HG03571 (cell line): ENCODE data around the gene SUPT20H.
A peak's percentile ranks its signal among the peaks of the same experiment; 100 is the strongest.
"Not testable (repeated sequence)": the region's sequence is repeated elsewhere in the genome, so short reads cannot be mapped to it uniquely, and the experiment has no call there.

Experiments
- ATAC-seq: cut with Tn5 transposase; IDR thresholded peaks from one replicate; pipeline ENCODE4 v1.9.1; 2021; ENCODE audit not compliant: unreplicated experiment

SUPT20H gene

DNA sequence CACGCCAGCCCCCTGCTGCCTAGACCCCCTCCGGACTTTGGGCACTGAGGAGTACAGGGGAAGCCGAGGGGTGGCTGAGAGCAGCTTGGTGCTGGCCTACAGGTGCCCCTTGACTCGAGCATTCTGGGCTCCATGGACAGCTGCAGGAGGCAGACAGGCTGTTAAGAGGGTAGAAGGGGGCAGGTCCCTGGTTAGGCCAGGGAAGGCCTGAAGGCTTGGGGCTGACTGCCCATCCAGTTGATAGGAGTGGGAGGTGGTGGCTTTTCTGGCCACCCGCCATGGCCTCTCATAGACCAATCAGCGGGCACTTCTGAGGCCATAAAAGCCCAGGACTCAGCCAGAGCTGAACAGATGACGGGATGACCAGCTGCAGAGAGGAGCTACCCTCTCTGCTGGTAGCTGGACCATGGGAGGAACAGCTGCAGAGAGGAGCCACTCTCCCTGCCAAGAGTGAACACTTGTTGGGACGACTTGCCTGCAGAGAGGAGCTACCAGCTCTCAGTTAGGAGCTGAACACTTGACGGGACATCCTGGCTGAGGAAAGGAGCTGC is 10.7 kb upstream of the SUPT20H start:
- no peak for ATAC-seq

DNA sequence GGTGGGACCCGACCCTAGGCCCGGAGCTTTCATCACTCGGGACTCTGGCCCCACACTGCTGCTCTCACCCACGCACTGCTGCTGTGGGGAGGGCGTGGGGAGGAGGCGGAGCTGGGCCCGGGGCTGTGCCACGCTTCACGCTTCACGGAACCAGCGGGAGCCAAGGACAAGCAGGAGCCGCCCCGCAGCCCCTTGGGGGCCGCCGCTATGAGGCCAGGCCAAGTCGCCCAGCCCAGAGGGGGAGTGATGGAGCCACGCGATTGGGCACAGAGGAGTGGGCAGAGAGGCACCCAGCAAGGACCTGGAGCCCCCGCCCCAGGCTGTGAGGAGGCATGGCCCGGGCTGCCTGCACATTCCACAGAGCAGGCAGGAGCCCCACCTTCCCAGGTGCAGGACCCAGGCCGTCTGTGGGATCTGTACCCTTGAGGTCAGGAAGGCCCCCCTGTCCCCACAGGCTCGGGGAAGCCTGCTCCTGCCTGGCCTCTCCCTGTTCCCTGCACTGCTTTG is 10.2 kb upstream of the SUPT20H start:
- no peak for ATAC-seq

DNA sequence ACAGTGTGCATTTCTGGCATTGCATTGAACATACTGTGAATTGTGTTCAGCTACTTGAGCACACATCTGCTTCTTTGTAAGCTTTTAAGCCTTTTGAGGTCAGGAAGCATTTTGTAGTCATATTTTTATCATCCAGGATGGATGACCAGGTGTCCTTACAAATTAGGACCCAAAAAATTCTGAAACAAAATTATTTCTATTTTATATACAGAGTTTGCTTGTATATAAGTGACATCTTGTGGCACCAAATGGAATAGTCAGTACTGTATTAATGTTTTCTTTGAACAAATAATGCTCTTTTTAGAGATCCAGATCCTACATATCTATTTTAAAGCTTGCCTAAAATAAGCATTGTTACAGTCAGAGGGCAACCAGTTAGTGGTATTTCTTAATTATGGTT is 9.5 kb upstream of the SUPT20H start:
- no peak for ATAC-seq

DNA sequence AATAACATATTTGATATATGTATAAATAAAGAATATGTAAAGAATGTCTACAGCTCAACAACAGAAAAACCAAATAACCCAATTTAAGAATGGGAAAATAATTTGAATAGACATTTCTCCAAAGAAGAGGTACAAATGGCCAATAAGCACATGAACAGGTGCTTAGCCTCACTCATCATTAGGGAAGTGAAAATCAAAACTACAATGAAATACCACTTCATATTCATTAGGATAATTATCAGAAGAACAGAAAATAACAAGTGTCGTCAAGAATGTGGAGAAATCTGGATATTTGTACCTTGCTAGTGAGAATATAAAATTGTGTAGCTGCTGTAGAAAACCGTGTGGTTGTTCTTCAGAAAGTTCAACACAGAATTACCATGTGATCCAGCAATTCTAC is 8.4 kb upstream of the SUPT20H start:
- ATAC-seq, result no peak

DNA sequence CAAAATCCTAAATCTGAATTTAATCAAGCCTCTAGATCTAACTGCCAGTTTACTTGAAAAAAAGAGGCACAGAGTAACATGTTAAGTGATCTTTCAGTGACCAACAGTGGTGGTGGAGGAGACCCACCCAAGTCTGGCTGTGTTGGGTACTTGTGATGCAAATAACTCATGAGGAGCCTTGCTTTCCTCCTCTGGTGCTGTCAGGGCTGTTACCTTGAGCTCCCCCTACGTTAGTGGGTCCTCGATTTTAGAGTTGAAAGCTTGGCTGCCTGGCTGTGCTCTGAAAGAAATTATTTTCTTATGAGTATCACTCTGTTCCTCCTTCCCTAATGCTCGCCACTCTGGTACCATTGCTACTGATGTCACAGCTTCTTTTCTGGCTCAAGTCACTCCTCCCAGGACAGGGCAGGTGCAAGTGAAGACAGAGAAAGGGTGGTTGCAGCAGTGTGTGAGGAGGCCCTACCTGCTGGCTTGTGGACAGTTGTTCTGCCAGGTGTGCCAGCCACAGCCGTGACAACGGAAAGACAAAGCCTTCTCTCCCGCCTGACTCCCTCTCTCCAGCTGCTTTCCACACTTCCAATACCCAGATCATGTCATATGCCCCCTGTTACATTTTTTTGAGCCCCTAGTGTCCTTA is 6.5 kb upstream of the SUPT20H start:
- no peak for ATAC-seq

DNA sequence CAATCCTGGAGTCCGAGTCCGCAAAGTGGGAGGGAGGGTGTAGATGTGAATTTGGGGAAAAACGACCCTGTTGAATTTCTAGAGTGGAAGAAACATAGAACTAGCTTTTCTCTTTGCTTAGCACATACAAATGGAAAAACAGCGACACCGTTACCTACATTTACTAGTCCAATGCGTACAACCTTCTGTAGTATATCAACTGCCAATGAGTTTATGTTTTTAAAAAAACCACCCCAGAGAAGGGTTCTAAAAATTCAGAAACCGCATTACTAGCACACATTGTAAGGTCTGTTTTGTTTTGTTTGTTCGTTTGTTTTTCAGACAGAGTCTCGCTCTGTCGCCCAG is 332 bp upstream of the SUPT20H start:
- ATAC-seq, result peak; percentile 15

DNA sequence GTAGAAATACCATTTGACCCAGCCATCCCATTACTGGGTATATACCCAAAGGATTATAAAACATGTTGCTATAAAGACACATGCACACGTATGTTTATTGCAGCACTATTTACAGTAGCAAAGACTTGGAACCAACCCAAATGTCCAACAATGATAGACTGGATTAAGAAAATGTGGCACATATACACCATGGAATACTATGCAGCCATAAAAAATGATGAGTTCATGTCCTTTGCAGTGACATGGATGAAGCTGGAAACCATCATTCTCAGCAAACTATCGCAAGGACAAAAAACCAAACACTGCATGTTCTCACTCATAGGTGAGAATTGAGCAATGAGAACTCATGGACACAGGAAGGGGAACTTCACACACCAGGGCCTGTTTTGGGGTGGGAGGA is 3.3 kb downstream of the SUPT20H start:
- ATAC-seq, result not testable (repeated sequence)

DNA sequence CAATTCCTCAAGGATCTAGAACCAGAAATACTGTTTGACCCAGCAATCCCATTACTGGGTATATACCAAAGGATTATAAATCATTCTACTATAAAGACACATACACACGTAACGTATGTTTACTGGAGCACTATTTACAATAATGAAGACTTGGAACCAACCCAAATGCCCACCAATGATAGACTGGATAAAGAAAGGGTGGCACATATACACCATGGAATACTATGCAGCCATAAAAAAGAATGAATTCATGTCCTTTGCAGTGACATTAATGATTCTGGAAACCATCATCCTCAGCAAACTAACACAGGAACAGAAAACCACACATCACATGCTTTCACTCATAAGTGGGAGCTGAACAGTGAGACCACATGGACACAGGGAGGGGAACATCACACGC is 6.4 kb downstream of the SUPT20H start:
- not testable (repeated sequence) for ATAC-seq

DNA sequence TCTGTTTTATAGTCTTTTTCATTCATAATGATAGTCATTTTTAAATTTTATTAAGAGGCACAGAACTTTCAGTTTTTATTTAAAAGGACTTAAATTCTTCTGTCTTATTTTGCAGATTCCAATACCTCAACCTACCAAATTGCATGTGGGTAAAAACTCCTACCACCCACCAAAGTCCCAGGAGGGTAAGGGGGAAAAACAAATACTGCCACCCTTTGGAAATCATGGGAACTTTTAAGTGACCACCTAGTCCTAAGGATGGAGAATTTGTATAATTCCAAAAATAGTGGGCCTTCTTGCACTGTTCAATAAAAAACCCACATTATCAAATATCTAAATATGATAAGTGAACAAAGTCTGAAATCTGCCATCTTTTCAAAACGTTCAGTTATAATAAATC is 9.7 kb downstream of the SUPT20H start:
- ATAC-seq, result no peak

DNA sequence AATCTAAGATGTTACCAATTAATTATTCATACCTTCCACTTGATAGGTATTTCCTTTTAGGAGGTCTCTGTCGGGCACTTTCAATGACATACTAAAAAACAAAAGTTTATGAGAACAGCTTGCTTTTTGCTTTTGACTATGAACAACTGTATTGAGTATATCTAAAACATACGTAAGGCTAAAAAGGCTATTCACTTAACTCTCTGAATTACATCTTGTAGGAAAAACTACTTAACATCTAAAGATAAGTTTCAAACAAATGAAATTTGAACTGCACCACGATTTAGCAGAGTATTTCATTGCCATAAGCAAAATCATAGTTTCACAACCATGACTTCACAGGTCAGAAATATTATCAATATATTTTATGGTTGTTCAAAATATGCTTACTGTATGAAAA is 11.6 kb downstream of the SUPT20H start:
- no peak for ATAC-seq

DNA sequence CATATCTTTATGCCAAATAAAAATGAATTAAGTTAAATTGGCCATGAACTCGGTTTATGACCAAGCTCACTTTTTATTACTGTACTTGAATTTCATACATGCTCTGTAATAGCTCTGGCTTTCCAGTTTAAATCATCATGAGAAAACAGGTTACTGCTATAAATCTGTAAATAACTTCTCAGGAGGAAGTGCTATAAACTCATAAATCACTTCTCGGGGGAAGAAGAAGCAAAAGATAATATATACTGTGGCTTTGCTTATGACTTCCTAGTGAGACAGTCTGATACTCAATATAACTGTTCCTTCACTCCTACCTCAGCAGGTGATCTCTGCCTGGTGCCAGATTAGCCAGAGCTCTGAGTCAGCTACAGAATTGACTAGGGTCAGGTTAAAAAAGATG is 12.5 kb downstream of the SUPT20H start:
- no peak for ATAC-seq

DNA sequence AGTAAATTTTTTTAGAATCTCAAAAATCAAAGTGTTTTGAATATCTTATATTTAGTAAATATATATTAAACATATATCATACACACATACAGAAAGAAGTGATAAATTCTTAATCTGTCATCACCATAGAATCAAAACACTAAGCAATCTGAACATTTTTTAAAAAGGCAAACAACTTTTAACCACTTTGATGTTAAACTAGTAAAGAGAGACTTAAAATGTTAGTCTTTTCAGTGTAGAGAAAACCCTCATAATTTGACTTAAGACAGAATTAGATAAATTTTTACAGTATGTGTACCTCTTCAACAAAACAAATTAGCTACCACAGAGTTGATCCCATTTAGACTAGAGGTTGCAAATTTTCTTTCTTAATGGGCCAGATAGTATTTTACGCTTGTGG is 13.4 kb downstream of the SUPT20H start:
- ATAC-seq, result no peak

DNA sequence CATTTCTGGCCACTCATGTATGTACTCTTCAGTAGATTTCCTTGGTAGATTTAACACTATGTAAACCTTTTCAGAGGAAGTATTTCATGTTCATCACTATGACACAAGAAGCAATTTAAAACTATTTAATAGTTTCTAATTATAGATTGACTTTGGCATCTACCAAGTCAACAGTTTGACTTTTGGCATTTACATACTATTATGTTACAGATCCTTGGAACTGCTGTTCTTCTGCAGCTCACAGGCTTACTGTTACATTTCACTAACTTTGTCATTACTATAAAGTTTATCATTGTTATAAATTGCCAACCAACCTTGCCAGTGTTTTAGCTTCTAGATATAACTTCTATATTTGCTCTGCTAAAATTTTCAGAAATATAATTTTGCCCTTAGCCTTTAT is 18.7 kb downstream of the SUPT20H start:
- no peak for ATAC-seq

DNA sequence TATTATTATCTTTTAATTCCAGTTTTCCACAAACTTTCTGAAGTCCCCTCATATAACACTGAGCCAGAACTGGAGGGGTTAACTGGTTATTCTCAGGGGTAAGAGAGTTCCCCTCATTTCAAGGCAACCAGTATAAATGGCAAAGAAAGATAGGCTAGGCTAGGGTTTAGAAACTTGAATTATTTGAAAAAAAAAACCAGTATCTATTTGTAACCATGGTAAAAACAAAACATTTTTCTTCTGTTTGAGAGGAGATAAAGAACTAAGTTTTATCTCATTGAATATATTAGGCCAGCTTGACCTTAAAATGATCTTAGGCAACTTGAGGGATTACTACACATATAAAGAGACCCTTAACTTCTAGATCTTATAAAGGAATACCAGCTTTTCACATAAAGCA is 19.6 kb downstream of the SUPT20H start:
- ATAC-seq, result no peak

DNA sequence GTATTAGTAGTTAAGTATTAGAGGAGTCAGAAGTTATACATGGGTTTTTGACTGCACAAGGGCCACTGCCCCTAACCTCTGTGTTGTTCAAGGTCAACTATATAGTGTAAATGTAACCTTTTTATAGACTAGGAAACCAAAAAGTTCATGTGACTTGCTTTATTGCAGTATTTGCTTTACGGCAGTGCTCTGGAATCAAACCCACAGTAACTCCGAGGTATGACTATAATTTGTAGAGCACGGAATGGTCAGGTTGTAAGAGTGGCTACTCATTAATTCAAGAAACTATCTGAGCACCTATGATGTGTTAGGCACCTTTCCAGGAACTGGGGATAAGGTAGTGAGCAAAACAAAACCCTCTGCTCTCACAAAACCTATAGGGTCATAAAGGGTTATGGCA is 22.2 kb downstream of the SUPT20H start:
- ATAC-seq, result no peak

DNA sequence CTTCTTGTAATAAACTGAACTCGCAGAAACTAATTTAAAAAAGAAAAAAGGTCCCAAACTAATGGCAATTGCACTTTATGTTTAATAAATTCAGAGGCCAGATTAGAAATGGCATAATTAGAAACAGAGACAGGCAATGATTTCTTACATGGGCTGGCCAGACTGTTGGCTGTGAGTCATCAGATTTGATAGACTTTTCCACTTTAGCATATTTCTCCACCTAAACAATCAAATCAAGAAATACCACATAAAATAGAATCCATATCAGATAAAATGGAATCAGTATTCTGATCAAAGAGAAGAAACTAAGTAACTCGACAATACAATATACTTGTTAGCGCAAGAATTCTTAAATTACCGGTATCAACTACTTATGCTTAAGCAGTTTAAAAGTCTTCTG is 29.9 kb downstream of the SUPT20H start:
- no peak for ATAC-seq

DNA sequence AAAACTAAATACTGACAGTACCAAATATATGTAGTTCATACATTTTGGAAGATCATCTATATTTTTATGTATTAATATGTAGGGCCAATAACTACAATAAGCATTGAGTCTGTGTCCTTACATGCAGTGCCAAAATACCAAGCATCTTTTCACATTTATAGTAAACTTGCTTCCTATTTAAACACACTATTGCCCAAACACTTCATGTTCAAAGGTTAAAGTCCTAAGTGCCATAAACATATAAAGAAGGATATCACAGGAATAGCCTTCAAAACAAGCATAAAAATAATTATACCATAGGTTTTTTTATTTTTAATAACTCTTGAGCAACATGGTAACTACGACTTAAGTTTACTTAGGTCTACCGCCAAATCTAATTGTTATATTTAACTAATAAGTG is 31.8 kb downstream of the SUPT20H start:
- no peak for ATAC-seq

DNA sequence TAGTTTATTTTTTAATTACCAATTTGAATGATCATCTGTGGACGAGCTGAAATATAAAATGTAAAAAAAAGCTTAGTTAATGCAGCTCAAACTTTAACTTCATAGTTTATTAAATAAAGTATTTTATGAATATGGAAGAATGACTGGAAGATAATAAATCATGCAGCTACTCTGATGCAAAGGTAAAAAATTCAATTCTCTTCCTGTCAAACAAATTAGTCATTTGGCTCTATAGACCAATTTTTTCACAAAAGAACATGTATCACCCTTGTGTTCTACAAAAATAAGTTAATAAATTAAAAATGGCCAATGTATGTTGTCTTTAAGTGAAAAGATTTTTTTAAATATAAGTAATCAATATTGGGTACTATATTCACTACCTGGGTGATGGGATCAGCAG is 32.7 kb downstream of the SUPT20H start:
- ATAC-seq, result no peak

DNA sequence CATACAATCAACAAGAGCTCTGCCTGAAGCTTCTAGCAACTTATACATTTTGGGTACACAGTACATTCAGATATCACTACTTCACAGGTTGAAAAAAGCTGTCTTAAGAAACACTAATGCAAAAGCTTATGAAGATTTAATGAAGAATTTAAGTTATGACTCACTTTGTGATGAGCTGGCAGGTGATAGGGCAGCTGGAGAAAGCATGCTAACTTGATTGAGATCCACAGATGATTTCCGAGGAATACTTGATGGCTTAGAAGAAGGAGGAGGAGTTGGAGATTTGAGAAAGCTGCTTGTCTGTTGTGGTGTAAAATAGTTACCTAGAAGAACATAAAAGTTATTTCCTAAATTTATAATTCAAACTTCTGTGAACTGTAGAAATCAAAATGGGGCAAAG is 35.6 kb downstream of the SUPT20H start:
- no peak for ATAC-seq

DNA sequence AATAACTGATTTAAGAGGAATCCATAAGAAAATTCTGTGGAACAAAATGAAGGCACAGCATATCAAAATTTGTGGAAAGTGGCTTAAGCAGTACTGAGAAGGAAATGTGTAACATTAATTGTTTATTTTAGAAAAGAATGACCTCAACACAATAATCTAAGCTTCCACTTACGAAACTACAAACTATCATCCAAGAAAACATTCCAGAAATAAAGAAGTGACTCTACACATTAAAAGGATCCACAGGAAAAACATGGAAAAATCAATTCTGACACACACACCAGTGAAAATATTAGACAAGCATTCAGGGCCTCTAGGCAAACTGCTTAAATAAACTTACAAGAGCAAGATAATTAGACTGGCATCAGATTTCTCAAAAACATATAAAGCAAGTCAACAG is 44.9 kb downstream of the SUPT20H start:
- ATAC-seq, result no peak

DNA sequence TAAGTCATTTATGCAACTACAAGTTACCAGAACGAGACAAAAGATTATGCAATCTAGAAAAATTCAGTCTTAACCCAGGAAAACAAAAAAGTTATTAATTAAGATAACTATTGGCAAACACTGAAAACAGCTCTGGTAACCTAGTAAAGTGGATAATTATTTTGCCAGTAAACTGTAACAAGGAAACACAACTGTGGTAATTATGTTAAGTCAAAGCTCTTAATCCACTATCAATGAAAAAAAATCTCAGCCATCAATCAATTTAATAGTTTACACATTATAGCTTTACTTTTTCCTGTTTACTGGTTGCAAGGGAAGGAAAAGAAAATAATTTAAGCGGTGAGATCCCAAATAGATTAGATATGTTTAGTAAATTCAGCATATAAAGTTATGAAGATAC is 47.7 kb downstream of the SUPT20H start:
- ATAC-seq, result no peak

DNA sequence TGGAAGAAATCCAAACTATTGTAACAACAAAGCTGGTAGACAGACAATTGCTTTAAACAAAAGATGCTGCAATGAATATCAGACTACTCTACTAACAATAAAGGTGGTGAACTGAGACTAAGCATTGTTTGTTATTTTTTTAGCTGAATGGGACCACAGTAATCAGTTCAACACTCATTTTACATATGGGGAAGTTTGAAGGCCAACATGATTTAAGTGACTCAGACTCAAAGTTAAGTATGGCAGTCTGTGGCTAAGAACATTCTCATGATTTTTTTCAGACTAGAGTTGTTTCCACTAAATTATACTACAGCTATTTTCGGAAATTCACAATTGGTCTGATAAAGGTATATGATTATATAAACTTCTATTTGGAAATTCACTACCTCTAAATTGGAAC is 48.5 kb downstream of the SUPT20H start:
- ATAC-seq, result no peak

DNA sequence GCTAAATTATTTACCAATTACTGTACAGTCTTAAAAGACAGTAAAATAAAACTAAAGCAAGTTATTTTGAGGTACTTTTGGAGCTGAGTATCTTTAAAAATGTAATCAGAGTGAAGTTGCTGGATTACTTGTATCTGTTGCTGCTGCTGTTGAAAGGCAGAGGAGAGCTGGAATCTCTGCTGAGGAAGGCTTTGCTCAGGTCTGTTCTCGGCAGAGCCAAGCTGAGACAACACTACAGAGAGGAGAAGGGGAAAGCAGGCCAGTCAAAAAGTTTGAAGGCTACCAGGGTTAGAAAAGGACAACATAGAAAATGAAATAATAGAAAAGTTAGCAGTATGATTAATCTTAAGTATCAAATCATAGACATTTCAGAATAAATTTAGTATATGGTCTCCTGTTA is 49.1 kb downstream of the SUPT20H start:
- ATAC-seq, result no peak
